ENCODE data around the gene MORC1.

GRCh38 chr3:109131276-109131675 is 13.3 kb upstream of the MORC1 start:
- TF ChIP-seq CTCF (IDR thresholded peaks at IDR 0.05), result no peak
- no peak for TF ChIP-seq POLR2A (IDR thresholded peaks at IDR 0.05)

Data from tibial nerve (tissue), 3 donors.